Measurements from ENCODE around the gene CCDC146.

CCDC146 gene

DNA sequence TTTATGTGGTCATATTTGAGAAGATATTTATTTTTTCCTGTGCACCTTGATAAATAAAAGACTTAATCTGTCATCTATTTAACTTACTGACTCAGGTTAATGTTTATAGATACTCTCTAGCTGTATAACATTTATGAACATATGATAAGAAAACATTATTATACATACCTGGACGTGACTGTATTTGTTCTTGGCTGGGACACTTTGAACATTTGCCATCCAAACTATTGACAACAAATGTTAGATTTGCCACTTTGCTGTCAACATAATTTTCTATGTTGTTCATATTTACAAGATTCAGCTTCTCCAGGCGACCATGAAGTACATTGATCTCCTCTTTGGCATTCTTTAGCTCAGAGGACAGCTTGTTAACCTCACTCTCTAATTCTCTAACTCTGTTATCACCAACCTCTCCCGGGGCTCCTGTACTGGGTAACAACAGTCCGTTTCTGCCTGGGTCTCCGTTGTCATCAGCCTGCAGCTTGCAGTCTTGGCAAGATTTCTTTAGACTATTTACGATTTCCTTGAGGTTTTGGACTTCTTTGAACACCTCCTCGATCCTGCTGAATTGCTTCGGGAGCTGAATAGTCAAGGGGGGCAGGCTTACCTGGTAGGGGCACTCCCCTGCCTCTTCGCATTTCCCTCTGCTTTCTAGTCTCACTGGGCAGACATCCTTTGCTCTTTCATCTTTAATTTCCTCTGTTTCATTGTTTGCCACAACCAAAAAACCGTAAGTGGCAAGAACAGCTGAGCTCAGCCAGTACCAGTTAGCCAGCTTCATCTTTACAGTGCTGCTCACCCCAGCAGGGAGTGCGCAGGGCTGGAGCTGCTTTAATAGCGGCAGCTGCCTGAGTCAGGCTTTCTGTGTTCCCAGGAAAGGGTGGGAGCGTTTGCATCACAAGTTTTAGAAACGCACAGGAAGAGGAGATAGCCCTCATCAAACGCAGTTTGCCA lies 76.9 kb downstream of the CCDC146 start, which contains the start of gene FGL2:
Gene FGL2 (minus strand): TSS at position 807 of the 954 bp plus-strand sequence. CDS start 26 bp downstream, at position 781.
- peak; percentile 12 for DNase-seq (ENCODE audit: low spot score)
- H2BK120ac ChIP-seq (ENCODE audit: low read depth, low read length), result no peak within 1 kb of the TSS
- H2BK12ac ChIP-seq (ENCODE audit: low read length), result no peak within 1 kb of the TSS
- peaks cover 3 to 6% of the 10 kb centered on the region in 2 donors for H3K4me1 ChIP-seq (ENCODE audit: control insufficient read depth in 2 of 2, insufficient read depth in 1 of 2, low read depth in 1 of 2, low read length in 2 of 2)
- no peak within 1 kb of the TSS for H2BK15ac ChIP-seq (ENCODE audit: low read length)
- no peak within 1 kb of the TSS for H3K18ac ChIP-seq (ENCODE audit: low read length)
- H2AK5ac ChIP-seq (ENCODE audit: low read depth, low read length), result no peak within 1 kb of the TSS
- H3K4ac ChIP-seq (ENCODE audit: low read length), result no peak within 1 kb of the TSS
- no peaks in the 10 kb centered on the region for H3K27me3 ChIP-seq (ENCODE audit: control insufficient read depth in 3 of 3, insufficient read depth in 3 of 3, low read depth in 1 of 3, low read length in 3 of 3)
- no peak within 1 kb of the TSS for H3K23ac ChIP-seq (ENCODE audit: low read depth, low read length, poor library complexity)
- no peak within 1 kb of the TSS for H2BK5ac ChIP-seq (ENCODE audit: low read length)
- no peaks in the 10 kb centered on the region for H3K9me3 ChIP-seq (replicated peaks in 1 of 2; ENCODE audit: control insufficient read depth in 2 of 2, insufficient read depth in 1 of 2, low read depth in 1 of 2, low read length in 2 of 2)
- H2AFZ ChIP-seq (ENCODE audit: low read length), result peak within 1 kb of the TSS; percentile 60
- no peak within 1 kb of the TSS for H3K27ac ChIP-seq (replicated peaks; ENCODE audit: low read length)
- H4K8ac ChIP-seq (ENCODE audit: low read depth, low read length), result no peak within 1 kb of the TSS
- H4K91ac ChIP-seq (ENCODE audit: low read depth, low read length, poor library complexity), result no peak within 1 kb of the TSS
- WGBS, 2 donors (ENCODE audit: extremely low coverage in 2 of 2, insufficient read length in 2 of 2, insufficient replicate concordance in 1 of 2), result no CpG with 5 or more reads among the region's 15 CpGs
- H3K9ac ChIP-seq (ENCODE audit: low read depth, low read length, poor library complexity), result no peak within 1 kb of the TSS
- no peak within 1 kb of the TSS for H3K14ac ChIP-seq (ENCODE audit: low read length)
- H3K4me3 ChIP-seq (ENCODE audit: low read length in 2 of 2), result no peak within 1 kb of the TSS
- peak within 1 kb of the TSS; percentile 19 for H3K4me2 ChIP-seq (ENCODE audit: insufficient read depth, low read length, poor library complexity, severe bottlenecking)
- no peaks in the 10 kb centered on the region for H3K36me3 ChIP-seq (replicated peaks in 1 of 2; ENCODE audit: control insufficient read depth in 2 of 2, insufficient read depth in 2 of 2, low read length in 2 of 2)
- no peaks in the 10 kb centered on the region for H3K79me1 ChIP-seq (ENCODE audit: low read depth, low read length)

DNA sequence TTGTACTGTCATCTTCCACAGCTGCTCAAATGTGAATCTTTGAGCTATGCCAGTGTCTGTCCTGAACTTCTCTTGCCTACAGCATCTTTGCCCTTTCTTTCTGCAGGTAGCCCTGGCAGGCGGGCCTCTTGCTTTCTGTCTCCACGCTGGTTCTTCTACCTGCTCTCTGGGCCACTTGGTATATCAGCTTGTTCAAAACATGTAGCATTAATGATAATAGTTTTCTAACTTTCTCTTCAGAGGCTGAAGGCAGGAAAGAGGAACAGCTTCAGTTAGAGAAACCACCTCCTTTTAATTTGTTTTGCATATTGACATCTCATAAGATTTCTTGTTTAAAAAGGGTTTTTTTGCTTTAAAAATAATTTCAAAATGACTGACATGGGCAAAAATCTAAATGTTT lies 78.1 kb downstream of the CCDC146 start:
- Histone ChIP-seq H3K14ac (ENCODE audit: low read length) (no peak overlapping the region), H3K23ac (ENCODE audit: low read depth, low read length, poor library complexity) (no peak overlapping the region), H3K4me2 (ENCODE audit: insufficient read depth, low read length, poor library complexity, severe bottlenecking) (no peak overlapping the region), H2BK15ac (ENCODE audit: low read length) (no peak overlapping the region), H2BK12ac (ENCODE audit: low read length) (no peak overlapping the region), H2AK5ac (ENCODE audit: low read depth, low read length) (no peak overlapping the region), H3K9ac (ENCODE audit: low read depth, low read length, poor library complexity) (no peak overlapping the region), H3K18ac (ENCODE audit: low read length) (no peak overlapping the region), H4K8ac (ENCODE audit: low read depth, low read length) (no peak overlapping the region), H2BK5ac (ENCODE audit: low read length) (no peak overlapping the region), H3K4me3 (ENCODE audit: low read length in 2 of 2) (no peak overlapping the region), H3K4ac (ENCODE audit: low read length) (no peak overlapping the region), H3K9me3 (replicated peaks in 1 of 2; ENCODE audit: control insufficient read depth in 2 of 2, insufficient read depth in 1 of 2, low read depth in 1 of 2, low read length in 2 of 2) (no peaks in the 10 kb centered on the region), H3K4me1 (ENCODE audit: control insufficient read depth in 2 of 2, insufficient read depth in 1 of 2, low read depth in 1 of 2, low read length in 2 of 2) (peaks cover 3 to 6% of the 10 kb centered on the region in 2 donors), H4K91ac (ENCODE audit: low read depth, low read length, poor library complexity) (no peak overlapping the region), H3K79me1 (ENCODE audit: low read depth, low read length) (no peaks in the 10 kb centered on the region), H3K36me3 (replicated peaks in 1 of 2; ENCODE audit: control insufficient read depth in 2 of 2, insufficient read depth in 2 of 2, low read length in 2 of 2) (no peaks in the 10 kb centered on the region), H2AFZ (ENCODE audit: low read length) (no peak overlapping the region), H2BK120ac (ENCODE audit: low read depth, low read length) (no peak overlapping the region), H3K27me3 (ENCODE audit: control insufficient read depth in 3 of 3, insufficient read depth in 3 of 3, low read depth in 1 of 3, low read length in 3 of 3) (no peaks in the 10 kb centered on the region), H3K27ac (replicated peaks; ENCODE audit: low read length) (no peak overlapping the region)
- no CpG with 5 or more reads among the region's 2 CpGs for WGBS, 2 donors (ENCODE audit: extremely low coverage in 2 of 2, insufficient read length in 2 of 2, insufficient replicate concordance in 1 of 2)
- DNase-seq (ENCODE audit: low spot score), result no peak

DNA sequence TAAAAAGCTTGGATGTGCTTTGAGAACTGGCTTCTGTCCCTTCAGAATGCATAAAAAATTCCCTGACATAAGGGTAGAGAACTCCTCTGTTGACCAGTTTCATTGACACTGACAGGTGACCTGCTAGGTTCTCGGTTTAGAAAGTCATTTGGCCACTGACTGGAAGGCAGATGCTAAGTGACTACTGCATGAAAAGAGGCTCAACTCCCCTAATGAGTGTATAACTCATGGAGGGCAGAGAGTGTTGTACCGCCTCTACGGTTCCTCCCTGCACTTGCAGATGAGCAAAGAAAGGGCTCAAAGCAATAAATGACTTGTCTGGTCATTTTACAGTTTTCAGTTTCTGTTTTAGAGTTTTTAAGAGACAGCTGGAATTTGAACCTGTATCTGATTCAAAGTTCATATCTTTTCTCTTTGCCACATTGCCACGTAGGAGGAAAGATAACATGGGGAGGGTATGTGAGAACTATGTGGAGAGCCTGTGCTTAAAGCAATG lies 80.1 kb downstream of the CCDC146 start:
- DNase-seq (ENCODE audit: low spot score), result no peak
- no peak overlapping the region for H3K4ac ChIP-seq (ENCODE audit: low read length)
- no peak overlapping the region for H3K14ac ChIP-seq (ENCODE audit: low read length)
- no peak overlapping the region for H3K4me2 ChIP-seq (ENCODE audit: insufficient read depth, low read length, poor library complexity, severe bottlenecking)
- no peak overlapping the region for H2AK5ac ChIP-seq (ENCODE audit: low read depth, low read length)
- H3K27ac ChIP-seq (replicated peaks; ENCODE audit: low read length), result no peak overlapping the region
- no peak overlapping the region for H2BK15ac ChIP-seq (ENCODE audit: low read length)
- H4K8ac ChIP-seq (ENCODE audit: low read depth, low read length), result no peak overlapping the region
- H2BK5ac ChIP-seq (ENCODE audit: low read length), result no peak overlapping the region
- peaks cover 3 to 6% of the 10 kb centered on the region in 2 donors for H3K4me1 ChIP-seq (ENCODE audit: control insufficient read depth in 2 of 2, insufficient read depth in 1 of 2, low read depth in 1 of 2, low read length in 2 of 2)
- no peak overlapping the region for H3K18ac ChIP-seq (ENCODE audit: low read length)
- no peaks in the 10 kb centered on the region for H3K79me1 ChIP-seq (ENCODE audit: low read depth, low read length)
- no CpG with 5 or more reads among the region's 4 CpGs for WGBS, 2 donors (ENCODE audit: extremely low coverage in 2 of 2, insufficient read length in 2 of 2, insufficient replicate concordance in 1 of 2)
- H3K27me3 ChIP-seq (ENCODE audit: control insufficient read depth in 3 of 3, insufficient read depth in 3 of 3, low read depth in 1 of 3, low read length in 3 of 3), result no peaks in the 10 kb centered on the region
- H2BK120ac ChIP-seq (ENCODE audit: low read depth, low read length), result no peak overlapping the region
- no peak overlapping the region for H2BK12ac ChIP-seq (ENCODE audit: low read length)
- no peaks in the 10 kb centered on the region for H3K36me3 ChIP-seq (replicated peaks in 1 of 2; ENCODE audit: control insufficient read depth in 2 of 2, insufficient read depth in 2 of 2, low read length in 2 of 2)
- H3K23ac ChIP-seq (ENCODE audit: low read depth, low read length, poor library complexity), result no peak overlapping the region
- no peaks in the 10 kb centered on the region for H3K9me3 ChIP-seq (replicated peaks in 1 of 2; ENCODE audit: control insufficient read depth in 2 of 2, insufficient read depth in 1 of 2, low read depth in 1 of 2, low read length in 2 of 2)
- no peak overlapping the region for H2AFZ ChIP-seq (ENCODE audit: low read length)
- no peak overlapping the region for H3K4me3 ChIP-seq (ENCODE audit: low read length in 2 of 2)
- H4K91ac ChIP-seq (ENCODE audit: low read depth, low read length, poor library complexity), result no peak overlapping the region
- no peak overlapping the region for H3K9ac ChIP-seq (ENCODE audit: low read depth, low read length, poor library complexity)

DNA sequence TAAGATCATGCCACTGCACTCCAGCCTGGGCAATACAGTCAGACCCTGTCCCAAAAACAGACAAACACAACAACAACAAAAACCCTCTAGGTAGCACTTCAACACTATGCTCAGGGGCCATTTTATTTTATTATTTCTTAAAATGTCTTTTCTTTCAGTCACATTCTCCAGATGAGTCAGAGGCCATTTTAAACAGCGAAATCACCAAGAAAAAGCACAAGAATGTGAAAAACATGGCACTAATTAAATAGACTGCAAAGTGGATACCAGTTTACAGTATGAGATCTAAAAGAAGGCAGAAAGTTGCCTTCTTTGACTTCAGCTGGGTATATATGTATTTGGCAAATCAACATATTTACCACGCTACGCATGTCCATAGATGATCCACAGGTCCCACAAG lies 83.3 kb downstream of the CCDC146 start:
- no CpG with 5 or more reads among the region's 3 CpGs for WGBS, 2 donors (ENCODE audit: extremely low coverage in 2 of 2, insufficient read length in 2 of 2, insufficient replicate concordance in 1 of 2)
- no peak for DNase-seq (ENCODE audit: low spot score)
- H3K4me3 ChIP-seq (ENCODE audit: low read length in 2 of 2), result no peak overlapping the region

More for the DNA sequence above, 83.3 kb downstream of the CCDC146 start:
- no peak overlapping the region for H4K8ac ChIP-seq (ENCODE audit: low read depth, low read length)
- H3K18ac ChIP-seq (ENCODE audit: low read length), result no peak overlapping the region
- no peak overlapping the region for H3K4ac ChIP-seq (ENCODE audit: low read length)
- H3K79me1 ChIP-seq (ENCODE audit: low read depth, low read length), result no peaks in the 10 kb centered on the region
- H2BK5ac ChIP-seq (ENCODE audit: low read length), result no peak overlapping the region
- no peak overlapping the region for H3K27ac ChIP-seq (replicated peaks; ENCODE audit: low read length)
- no peaks in the 10 kb centered on the region for H3K4me1 ChIP-seq (ENCODE audit: control insufficient read depth in 2 of 2, insufficient read depth in 1 of 2, low read depth in 1 of 2, low read length in 2 of 2)
- H2AK5ac ChIP-seq (ENCODE audit: low read depth, low read length), result no peak overlapping the region
- H3K9ac ChIP-seq (ENCODE audit: low read depth, low read length, poor library complexity), result no peak overlapping the region
- no peak overlapping the region for H2BK12ac ChIP-seq (ENCODE audit: low read length)
- H3K27me3 ChIP-seq (ENCODE audit: control insufficient read depth in 3 of 3, insufficient read depth in 3 of 3, low read depth in 1 of 3, low read length in 3 of 3), result no peaks in the 10 kb centered on the region
- H2BK15ac ChIP-seq (ENCODE audit: low read length), result no peak overlapping the region
- no peak overlapping the region for H3K4me2 ChIP-seq (ENCODE audit: insufficient read depth, low read length, poor library complexity, severe bottlenecking)
- no peak overlapping the region for H2BK120ac ChIP-seq (ENCODE audit: low read depth, low read length)
- no peak overlapping the region for H3K14ac ChIP-seq (ENCODE audit: low read length)
- no peak overlapping the region for H2AFZ ChIP-seq (ENCODE audit: low read length)
- H3K36me3 ChIP-seq (replicated peaks in 1 of 2; ENCODE audit: control insufficient read depth in 2 of 2, insufficient read depth in 2 of 2, low read length in 2 of 2), result no peaks in the 10 kb centered on the region
- H4K91ac ChIP-seq (ENCODE audit: low read depth, low read length, poor library complexity), result no peak overlapping the region
- peaks cover 7 to 14% of the 10 kb centered on the region in 2 donors for H3K9me3 ChIP-seq (replicated peaks in 1 of 2; ENCODE audit: control insufficient read depth in 2 of 2, insufficient read depth in 1 of 2, low read depth in 1 of 2, low read length in 2 of 2)
- H3K23ac ChIP-seq (ENCODE audit: low read depth, low read length, poor library complexity), result no peak overlapping the region
